ENCODE results near the gene AFF3. TPM values are rescaled to one million over a fixed set of nuclear protein-coding genes. Genes with fewer than 3 reads are reported as not detected.

AFF3 gene
- total and polyA plus RNA-seq, 2 of the 8 experiments (the other 6 are each of a cell fraction or from before 2014, with no cell fraction given) = 0.27 to 3.0 TPM

DNA sequence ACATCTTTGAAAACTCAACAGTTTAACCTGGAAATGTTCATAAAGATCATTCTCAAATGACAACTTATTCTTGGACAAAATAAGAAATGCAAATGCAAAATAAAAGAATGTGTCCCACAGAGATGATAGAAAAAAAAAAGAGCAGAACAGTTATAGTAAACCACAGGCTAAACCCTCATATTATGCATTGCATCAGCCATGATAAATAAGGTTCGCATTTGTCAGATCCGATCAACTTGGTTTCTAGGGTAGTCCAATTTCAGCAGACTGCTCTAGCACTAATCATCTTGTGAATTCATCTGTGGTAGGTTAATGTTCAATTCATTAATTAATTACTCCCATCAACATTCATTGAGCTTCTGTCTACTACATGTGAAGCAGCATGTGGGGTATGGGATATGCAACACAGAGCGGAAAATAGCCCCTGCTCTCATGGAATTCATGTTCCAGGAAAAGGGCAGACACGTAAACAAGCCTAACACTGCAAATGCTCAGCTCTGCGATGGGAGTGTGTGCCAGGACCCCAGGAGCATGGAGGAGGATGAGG lies 336.4 kb downstream of the AFF3 start:
- Histone ChIP-seq H2BK12ac (ENCODE audit: low read depth, low read length) (no peak overlapping the region), H2BK5ac (ENCODE audit: low read depth, low read length) (no peak overlapping the region), H3K4ac (replicated peaks; ENCODE audit: insufficient read length, low read depth, low read length) (no peak overlapping the region), H2BK120ac (replicated peaks; ENCODE audit: low read depth, low read length) (no peak overlapping the region), H3K27ac (ENCODE audit: low read depth, low read length) (no peak overlapping the region), H2AK5ac (ENCODE audit: low read depth, low read length) (no peak overlapping the region), H3K9ac (replicated peaks in 1 of 4; ENCODE audit: extremely low read depth in 1 of 4, low read depth in 3 of 4, low read length in 3 of 4) (no peak overlapping the region), H3K23ac (ENCODE audit: insufficient read length) (no peak overlapping the region), H2BK20ac (ENCODE audit: low read length) (no peak overlapping the region), H3K36me3 (ENCODE audit: control insufficient read depth in 2 of 4, insufficient read depth in 4 of 4, low read length in 3 of 4) (no peaks in the 10 kb centered on the region), H2AFZ (ENCODE audit: low read length) (no peak overlapping the region), H4K91ac (replicated peaks; ENCODE audit: insufficient read length, low read length) (no peak overlapping the region), H3K18ac (ENCODE audit: extremely low read depth, low read length) (no peak overlapping the region), H4K8ac (ENCODE audit: extremely low read depth, insufficient read depth, low read length) (no peak overlapping the region), H3K79me2 (ENCODE audit: control insufficient read depth in 1 of 2, insufficient read depth in 2 of 2, low read length in 2 of 2) (no peaks in the 10 kb centered on the region), H3K79me1 (ENCODE audit: low read depth, low read length) (no peaks in the 10 kb centered on the region), H3K9me3 (ENCODE audit: insufficient read depth in 2 of 2, low read depth in 1 of 2, low read length in 1 of 2) (no peaks in the 10 kb centered on the region), H4K20me1 (replicated peaks in 1 of 2; ENCODE audit: control insufficient read depth in 1 of 2, insufficient read depth in 2 of 2, low read length in 2 of 2) (no peaks in the 10 kb centered on the region), H3K27me3 (replicated peaks in 1 of 4; ENCODE audit: control insufficient read depth in 3 of 4, extremely low read depth in 1 of 4, insufficient read depth in 3 of 4, low read length in 3 of 4) (no peaks in the 10 kb centered on the region), H3K14ac (ENCODE audit: insufficient read length) (no peak overlapping the region), H3K4me2 (ENCODE audit: insufficient read depth in 1 of 2, low read depth in 2 of 2, low read length in 2 of 2) (no peak overlapping the region), H3K4me3 (ENCODE audit: extremely low read depth in 1 of 4, insufficient read depth in 2 of 4, low read depth in 3 of 4, low read length in 4 of 4) (no peak overlapping the region), H3K23me2 (ENCODE audit: low read depth, low read length) (no peaks in the 10 kb centered on the region; the same call in 1 of the 2 replicates), H3K4me1 (replicated peaks in 1 of 4; ENCODE audit: control insufficient read depth in 3 of 4, insufficient read depth in 4 of 4, low read length in 3 of 4) (no peaks in the 10 kb centered on the region; a peak in 1 of 7 replicates), H2BK15ac (ENCODE audit: low read length) (no peak overlapping the region), H4K5ac (ENCODE audit: insufficient read length, low read depth, low read length) (no peak overlapping the region), H3K56ac (replicated peaks; ENCODE audit: insufficient read length, low read depth, low read length) (no peak overlapping the region)
- 92% methylated on average over 5 of the region's 5 CpGs; no CpG with 5 or more reads in 1 of the 2 experiments for WGBS, 2 experiments (ENCODE audit: extremely low coverage in 1 of 2, insufficient coverage in 1 of 2, insufficient read length in 1 of 2, insufficient replicate concordance in 2 of 2, low coverage in 1 of 2, low lambda C conversion rate in 2 of 2, missing lambda C conversion rate in 1 of 2)
- ChIA-PET CTCF (ENCODE audit: partially characterized antibody) (interaction anchor here (0.7 kb wide), 1 partner anchor 204 kb away, joined by 3 read pairs; no protein-coding TSS in a partner anchor), POLR2A (ENCODE audit: partially characterized antibody) (no interaction called here)
- no peak for DNase-seq (ENCODE audit: low read depth in 1 of 2, low spot score in 2 of 2)
- no peak for FAIRE-seq
- TF ChIP-seq TEAD4 (IDR thresholded peaks at IDR 0.05; ENCODE audit: low read depth, low read length) (no peak), POU5F1 (IDR thresholded peaks at IDR 0.05; ENCODE audit: low read depth, low read length) (no peak), SIN3A (conservative IDR thresholded peaks at IDR 0.05 in 1 of 2, IDR thresholded peaks at IDR 0.05 in 1 of 2; ENCODE audit: low read depth in 1 of 2, low read length in 2 of 2) (no peak), KDM5A (IDR thresholded peaks at IDR 0.05; ENCODE audit: low read length) (no peak), TCF12 (IDR thresholded peaks at IDR 0.05; ENCODE audit: low read depth, low read length) (no peak), KDM1A (IDR thresholded peaks at IDR 0.05; ENCODE audit: borderline replicate concordance, low read length) (no peak), SIRT6 (IDR thresholded peaks at IDR 0.05; ENCODE audit: low read length) (no peak)
- TF ChIP-seq, protein P1, sequence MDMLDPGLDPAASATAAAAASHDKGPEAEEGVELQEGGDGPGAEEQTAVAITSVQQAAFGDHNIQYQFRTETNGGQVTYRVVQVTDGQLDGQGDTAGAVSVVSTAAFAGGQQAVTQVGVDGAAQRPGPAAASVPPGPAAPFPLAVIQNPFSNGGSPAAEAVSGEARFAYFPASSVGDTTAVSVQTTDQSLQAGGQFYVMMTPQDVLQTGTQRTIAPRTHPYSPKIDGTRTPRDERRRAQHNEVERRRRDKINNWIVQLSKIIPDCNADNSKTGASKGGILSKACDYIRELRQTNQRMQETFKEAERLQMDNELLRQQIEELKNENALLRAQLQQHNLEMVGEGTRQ (IDR thresholded peaks at IDR 0.05; ENCODE audit: low read length) = no peak
